Measurements from ENCODE around the gene ANAPC5.

The ANAPC5 gene

GRCh38 chr12:121366063-121366459 is 13.8 kb upstream of the ANAPC5 start:
- DNase-seq (ENCODE audit: low read depth), result no peak

DNA sequence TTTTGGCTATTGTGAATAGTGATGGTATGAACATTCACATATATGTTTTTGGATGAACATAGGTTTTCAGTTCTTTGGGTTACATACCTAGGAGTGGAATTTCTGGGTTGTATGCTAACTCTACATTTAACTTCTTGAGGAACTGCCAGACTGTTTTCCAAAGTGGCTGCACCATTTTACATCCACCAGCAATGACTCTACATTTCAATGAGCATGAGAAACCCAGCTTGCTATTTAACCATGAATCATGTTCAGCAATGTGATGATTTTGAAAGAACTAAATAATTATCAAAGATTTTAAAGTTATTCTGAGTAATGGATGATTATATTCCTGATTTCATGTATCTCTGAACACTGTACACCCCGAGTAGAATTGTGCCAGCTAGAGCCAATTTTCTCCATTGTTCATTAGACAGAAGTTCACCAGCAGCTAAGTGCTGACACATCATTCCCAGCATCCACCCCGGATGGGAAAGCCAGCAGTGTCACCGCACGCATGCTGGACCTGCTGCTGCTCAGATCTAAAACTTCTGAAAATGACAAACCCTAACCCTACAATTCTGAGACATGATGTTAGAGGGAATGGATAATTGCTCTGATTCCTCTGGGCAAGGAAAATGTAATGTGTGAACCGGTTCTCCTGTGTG is 13.3 kb upstream of the ANAPC5 start:
- no peak for DNase-seq (ENCODE audit: low read depth)

DNA sequence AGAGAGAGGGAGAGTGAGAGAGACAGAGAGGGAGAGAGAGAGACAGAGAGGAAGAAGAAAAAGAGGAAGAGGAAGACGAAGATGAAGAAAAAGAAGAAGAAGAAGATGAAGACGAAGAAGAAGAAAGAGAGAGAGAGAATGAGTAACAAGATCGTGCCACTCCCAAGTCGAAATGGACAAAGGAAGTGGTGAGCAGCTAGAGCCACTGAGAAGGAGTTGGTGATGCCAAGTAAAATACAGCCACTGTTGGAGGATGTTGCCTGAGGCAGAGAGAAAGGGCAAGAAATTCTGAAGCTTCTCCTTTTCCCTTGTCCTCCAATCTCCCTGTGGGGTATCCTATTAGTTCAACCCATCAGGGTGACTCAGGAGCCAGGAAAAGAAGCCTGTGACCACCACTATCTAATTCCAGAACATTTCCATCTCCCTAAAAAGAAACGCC is 12.5 kb upstream of the ANAPC5 start:
- DNase-seq (ENCODE audit: low read depth), result no peak

- DNase-seq (ENCODE audit: low read depth), result no peak
These were observed 5.9 kb upstream of the ANAPC5 start for GRCh38 chr12:121358073-121358472.

GRCh38 chr12:121357331-121357730 is 5.1 kb upstream of the ANAPC5 start:
- DNase-seq (ENCODE audit: low read depth), result no peak

DNA sequence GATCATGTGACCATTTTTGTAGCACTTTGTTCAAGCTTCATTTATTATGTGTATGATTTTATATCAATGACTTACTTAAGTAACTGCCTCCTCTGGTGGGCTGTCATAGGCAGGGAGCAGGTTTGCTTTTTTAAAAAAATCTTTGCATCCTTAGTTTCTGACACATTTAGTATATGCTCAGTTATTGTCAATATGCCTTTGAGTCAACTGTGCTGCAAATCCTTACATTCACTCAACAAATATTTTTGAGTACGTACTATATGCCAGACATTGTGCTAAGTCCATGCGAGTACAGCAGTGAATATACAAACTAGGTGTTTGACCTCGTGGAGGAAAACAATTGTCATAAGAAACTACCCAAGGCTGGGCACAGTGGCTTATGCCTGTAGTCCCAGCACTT is 4.4 kb upstream of the ANAPC5 start:
- DNase-seq (ENCODE audit: low read depth), result no peak

DNA sequence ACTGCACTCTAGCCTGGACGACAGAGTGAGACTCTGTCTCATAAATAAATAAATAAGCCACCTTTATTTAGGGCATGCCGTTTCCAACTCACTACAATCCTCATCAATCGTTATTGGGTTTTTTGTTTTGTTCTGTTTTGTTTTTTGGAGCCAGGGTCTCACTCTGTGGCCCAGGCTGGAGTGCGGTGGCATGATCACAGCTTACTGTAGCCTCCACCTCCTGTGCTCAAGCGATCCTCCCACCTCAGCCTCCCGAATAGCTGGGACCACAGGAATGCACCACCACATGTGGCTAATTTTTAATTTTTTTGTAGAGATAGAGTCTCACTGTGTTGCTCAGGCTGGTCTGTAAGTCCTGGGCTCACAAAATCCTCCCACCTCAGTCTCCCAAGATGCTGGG is 3.6 kb upstream of the ANAPC5 start:
- DNase-seq (ENCODE audit: low read depth), result no peak

- DNase-seq (ENCODE audit: low read depth), result no peak
These were observed 439 bp upstream of the ANAPC5 start for GRCh38 chr12:121352682-121353018.

- DNase-seq (ENCODE audit: low read depth), result no peak
These were observed 5.5 kb downstream of the ANAPC5 start for GRCh38 chr12:121346747-121347146.

GRCh38 chr12:121345151-121345815 is 6.9 kb downstream of the ANAPC5 start:
- no peak for DNase-seq (ENCODE audit: low read depth)

GRCh38 chr12:121344506-121344905 is 7.7 kb downstream of the ANAPC5 start:
- DNase-seq (ENCODE audit: low read depth), result no peak

DNA sequence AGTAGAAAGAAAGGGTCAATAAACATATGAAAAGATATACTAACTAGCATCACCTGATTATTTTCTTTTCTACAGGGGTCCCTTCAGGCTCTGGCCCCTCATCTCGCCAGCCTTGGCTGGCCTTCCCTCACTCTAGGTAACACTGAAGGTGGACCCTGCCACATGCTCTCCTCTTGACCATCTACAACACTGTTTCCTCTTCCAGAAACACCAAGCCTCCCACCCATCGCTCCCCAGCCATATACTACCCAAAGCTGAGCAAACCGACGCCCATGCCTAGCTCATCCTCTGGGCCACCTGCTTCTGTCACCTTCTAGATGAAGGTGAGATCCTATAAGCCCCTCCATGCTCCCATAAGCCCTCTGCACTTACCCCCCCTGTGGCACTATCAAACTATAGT is 14.8 kb downstream of the ANAPC5 start:
- DNase-seq (ENCODE audit: low read depth), result no peak

- no peak for DNase-seq (ENCODE audit: low read depth)
These were observed 17.5 kb downstream of the ANAPC5 start for GRCh38 chr12:121334513-121335343.

DNA sequence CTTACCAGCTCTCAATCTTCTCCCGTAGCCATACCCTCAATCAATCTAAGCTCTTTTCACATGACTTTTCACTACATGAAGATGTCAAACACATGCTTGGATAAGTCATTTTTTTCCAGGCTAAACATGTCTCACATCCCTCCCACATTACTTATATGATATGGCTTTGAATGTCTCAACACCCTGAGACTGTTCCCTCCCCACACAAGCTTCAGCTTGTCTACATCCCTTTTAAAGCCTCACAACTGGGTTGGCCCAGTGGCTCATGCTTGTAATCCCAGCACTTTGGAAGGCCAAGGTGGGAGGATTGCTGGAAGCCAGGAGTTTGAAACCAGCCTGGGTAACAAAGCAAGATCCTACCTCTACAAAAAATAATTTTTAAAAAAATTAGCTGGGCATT is 18.5 kb downstream of the ANAPC5 start:
- DNase-seq (ENCODE audit: low read depth), result no peak

- no peak for DNase-seq (ENCODE audit: low read depth)
These were observed 21.0 kb downstream of the ANAPC5 start for GRCh38 chr12:121331248-121331647.

- DNase-seq (ENCODE audit: low read depth), result no peak
These were observed 21.5 kb downstream of the ANAPC5 start for GRCh38 chr12:121330692-121331091.

- DNase-seq (ENCODE audit: low read depth), result no peak
These were observed 22.0 kb downstream of the ANAPC5 start for GRCh38 chr12:121330195-121330594.

- DNase-seq (ENCODE audit: low read depth), result no peak
These were observed 23.6 kb downstream of the ANAPC5 start for GRCh38 chr12:121328620-121329019.

DNA sequence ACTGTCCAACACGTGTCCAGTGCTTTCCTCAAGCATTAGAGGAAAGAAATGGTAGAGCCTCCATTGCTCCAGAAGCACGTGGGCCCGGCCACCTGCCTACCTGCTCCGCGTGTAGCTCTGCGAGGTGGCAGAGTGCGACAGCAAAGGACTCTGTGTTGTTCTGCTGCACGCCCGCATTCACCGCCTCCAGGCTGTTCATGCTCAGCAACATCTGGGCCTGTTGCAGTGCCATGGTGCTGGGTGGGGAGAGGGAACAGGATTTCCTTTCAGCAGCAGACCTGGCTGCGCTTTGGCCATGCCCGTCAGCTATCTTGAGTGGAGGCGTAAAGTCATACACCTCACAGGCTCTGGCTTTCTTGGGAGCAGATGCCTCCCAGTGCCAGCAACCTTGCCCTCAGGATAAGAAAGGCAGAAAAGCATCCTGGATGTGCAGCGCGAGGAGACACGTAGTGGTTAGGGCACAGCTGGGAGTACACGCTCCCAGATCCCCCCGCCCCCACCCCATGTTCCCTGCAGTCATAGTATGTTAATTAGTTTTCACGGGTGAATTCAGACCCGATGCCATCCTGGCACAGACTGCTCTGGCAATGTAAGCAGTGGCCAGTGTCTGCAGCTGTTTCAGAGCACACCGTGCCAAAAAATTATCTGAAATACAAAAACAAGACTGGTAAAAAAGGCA is 25.1 kb downstream of the ANAPC5 start:
- DNase-seq (ENCODE audit: low read depth), result no peak

DNA sequence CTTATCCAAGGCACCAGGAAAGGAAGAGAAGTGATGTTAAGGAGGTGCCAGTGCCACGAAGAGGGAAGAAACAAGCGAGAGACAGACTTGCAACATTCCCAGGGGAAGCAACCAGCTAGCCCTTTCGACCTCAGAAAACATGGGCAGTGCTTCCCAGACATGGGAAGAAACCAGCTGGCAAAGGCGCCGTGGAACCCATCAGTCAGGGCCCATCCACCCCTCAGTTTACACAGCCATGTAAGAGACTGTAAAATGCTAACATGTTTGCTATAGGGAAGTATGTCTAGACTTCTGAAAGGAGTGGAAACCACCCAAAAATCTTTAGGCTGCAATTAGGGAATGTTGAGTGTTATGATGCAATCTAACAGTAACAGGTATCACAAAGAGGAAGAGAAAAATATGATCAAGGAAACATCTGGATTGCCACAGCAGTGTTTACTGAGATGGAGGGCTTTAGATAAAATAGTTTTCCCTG is 26.3 kb downstream of the ANAPC5 start:
- no peak for DNase-seq (ENCODE audit: low read depth)

GRCh38 chr12:121323908-121324307 is 28.3 kb downstream of the ANAPC5 start:
- no peak for DNase-seq (ENCODE audit: low read depth)

DNA sequence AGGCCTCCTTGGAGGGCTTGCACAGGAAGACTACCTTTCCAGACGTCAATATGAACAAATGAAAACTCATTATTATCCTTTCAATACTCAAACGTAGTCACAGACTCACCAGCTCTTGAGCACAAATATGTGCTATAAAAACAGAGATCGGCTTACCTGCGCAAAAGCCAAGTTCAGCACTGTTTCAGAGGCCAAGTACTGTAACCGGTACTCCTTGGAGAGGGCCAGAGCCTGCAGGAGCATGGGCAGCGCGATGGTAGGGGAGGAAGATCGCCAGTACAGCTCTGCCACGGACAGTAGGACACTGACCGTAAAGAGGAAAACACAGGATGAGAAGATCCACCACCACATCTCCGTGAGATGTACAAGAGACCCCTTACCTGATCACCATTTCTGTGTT is 34.1 kb downstream of the ANAPC5 start:
- no peak for DNase-seq (ENCODE audit: low read depth)

DNA sequence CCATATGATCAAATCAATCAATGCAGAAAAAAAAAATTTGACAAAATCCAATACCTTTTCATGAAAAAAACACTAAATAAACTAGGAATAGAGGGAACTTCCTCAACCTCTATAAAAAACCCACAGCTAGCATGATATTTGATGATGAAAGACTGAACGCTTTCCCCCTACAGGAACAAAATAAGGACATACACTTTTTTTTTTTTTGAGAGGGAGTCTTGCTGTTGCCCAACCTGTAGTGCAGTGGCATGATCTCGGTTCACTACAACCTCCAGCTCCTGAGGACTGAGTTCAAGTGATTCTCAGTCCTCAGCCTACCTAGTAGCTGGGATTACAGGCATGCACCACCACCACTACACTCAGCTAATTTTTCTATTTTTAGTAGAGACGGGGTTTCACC is 37.8 kb downstream of the ANAPC5 start:
- DNase-seq (ENCODE audit: low read depth), result no peak

Measured in stimulated activated CD8-positive, alpha-beta memory T cell treated with anti-CD3 and anti-CD28 coated beads, Interleukin-4, amount 100 ng/mL, for 24 hours (primary cell).